Measurements from ENCODE around the gene RCSD1. TPM values are rescaled to one million over a fixed set of nuclear protein-coding genes. Genes with fewer than 3 reads are reported as not detected.

The RCSD1 gene
- total and polyA plus RNA-seq, 2 donors, result 16.0 to 19.9 TPM

DNA sequence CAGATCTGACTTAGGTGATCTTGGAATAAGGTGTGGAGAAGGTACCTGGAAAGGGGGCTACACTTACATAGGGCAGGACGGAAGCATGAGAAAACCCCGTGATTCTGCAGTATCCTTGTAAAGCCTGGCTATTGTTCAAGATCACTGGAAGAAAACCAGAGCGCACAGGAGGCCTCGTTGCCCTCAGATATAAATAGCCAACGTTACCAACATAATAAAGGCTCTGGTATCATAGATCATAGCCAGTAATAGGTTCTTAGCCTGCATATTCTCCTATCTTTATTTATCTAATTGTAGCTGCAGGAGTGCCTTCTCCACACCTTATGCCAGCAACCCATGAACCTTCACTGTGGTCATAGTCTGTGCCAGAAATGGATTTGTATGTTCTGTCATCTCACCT, 55.8 kb downstream of the RCSD1 start:
- WGBS, result 40% methylated on average over 5 of the region's 5 CpGs
- peaks cover 2% of the 10 kb centered on the region for H3K4me1 ChIP-seq (ENCODE audit: insufficient read depth)
- no peak overlapping the region for H3K4me3 ChIP-seq (ENCODE audit: low read depth, low read length)
- H3K36me3 ChIP-seq (ENCODE audit: insufficient read depth), result no peaks in the 10 kb centered on the region
- no peak overlapping the region for H3K27ac ChIP-seq (ENCODE audit: low read depth)
- DNase-seq (ENCODE audit: extremely low spot score), result no peak

DNA sequence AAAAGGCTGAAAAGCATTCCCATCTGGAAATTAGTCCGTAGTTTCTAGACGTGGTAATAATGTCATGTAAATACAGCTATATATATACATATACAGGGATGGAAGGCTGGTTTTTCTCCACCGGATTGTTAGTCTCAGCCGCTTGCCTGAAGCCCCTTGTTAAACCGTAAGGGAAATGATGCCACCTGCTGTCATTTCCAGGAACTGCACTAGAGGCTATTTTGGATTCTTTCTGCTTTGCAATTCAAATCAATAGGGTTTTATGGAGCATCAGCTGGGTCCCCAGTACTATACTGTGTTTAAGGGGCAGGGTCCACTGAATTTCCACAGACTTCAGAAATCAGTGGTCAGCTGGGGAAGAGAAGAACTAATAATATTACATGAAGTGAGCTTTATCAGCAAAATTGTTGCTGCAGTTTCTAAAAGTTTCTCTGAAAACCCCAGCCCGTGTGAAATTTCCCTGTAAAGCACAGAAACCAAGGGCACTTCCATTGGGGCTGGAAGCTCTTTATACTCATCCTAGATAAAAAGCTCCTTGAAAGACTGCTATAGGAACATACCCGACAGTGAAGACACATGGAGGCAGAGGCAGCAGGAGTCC, 58.0 kb downstream of the RCSD1 start:
- 23% methylated on average over 7 of the region's 7 CpGs for WGBS
- peak; percentile 70 for DNase-seq (ENCODE audit: extremely low spot score)
- H3K27ac ChIP-seq (ENCODE audit: low read depth), result no peak overlapping the region
- no peaks in the 10 kb centered on the region for H3K36me3 ChIP-seq (ENCODE audit: insufficient read depth)
- peaks cover under 1% of the 10 kb centered on the region for H3K4me1 ChIP-seq (ENCODE audit: insufficient read depth)
- H3K4me3 ChIP-seq (ENCODE audit: low read depth, low read length), result no peak overlapping the region

DNA sequence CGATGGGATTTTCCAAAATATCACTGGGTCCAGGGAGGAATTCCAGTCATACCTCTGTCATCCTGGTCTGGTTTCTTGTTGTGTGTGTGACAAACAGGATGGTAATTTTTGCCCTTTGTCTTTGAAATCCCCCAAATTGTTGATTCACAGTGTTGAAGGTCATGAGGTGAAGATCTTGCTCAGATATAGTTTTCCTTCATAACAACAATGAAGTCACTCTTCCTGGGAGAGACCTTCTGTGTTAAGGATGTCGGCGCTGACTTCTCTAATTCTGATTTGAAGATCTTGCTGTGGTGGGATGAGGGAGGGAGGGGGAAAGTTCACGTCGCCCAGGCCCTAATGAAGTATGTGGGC, 59.5 kb downstream of the RCSD1 start:
- H3K4me3 ChIP-seq (ENCODE audit: low read depth, low read length), result no peak overlapping the region
- no peak overlapping the region for H3K27ac ChIP-seq (ENCODE audit: low read depth)
- 77% methylated on average over 5 of the region's 5 CpGs for WGBS
- DNase-seq (ENCODE audit: extremely low spot score), result no peak
- H3K4me1 ChIP-seq (ENCODE audit: insufficient read depth), result no peaks in the 10 kb centered on the region
- no peaks in the 10 kb centered on the region for H3K36me3 ChIP-seq (ENCODE audit: insufficient read depth)

- H3K4me3 ChIP-seq (ENCODE audit: low read depth, low read length), result no peak overlapping the region
- WGBS, result 85% methylated on average over 4 of the region's 4 CpGs
These were observed 60.0 kb downstream of the RCSD1 start for GRCh38 chr1:167690053-167690452.

DNA sequence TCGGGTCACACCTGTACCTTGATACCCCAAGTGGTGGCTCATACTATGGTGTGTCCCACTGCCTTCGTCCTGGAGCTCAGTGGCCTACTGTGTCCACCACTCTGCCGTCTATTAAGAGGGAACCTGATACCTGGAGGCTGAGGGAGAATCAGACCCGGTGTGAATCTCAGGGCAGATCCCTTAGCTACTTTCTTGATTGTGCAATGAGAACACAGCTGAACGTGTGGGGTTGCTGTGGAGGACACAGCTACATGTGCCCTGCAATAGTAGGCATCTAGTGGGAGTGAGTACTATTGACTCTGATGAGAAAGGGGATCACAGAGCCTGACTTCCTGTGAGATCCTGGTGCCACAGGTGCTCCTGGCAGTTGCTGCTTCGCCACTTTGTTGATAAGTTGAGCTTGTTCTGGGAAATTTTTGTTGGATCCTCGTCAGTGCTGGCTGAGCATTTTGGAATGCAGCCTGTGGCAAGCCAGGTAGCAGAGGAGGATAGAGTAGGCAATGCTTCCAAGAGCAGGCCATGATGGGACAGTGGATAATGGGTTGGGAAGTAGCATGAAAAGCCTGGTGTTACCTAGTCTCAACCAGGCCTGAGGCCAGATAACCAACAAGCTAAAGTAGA, 63.5 kb downstream of the RCSD1 start:
- H3K36me3 ChIP-seq (ENCODE audit: insufficient read depth), result no peaks in the 10 kb centered on the region

More at GRCh38 chr1:167690053-167690452, 60.0 kb downstream of the RCSD1 start:
- DNase-seq (ENCODE audit: extremely low spot score), result no peak
- no peaks in the 10 kb centered on the region for H3K36me3 ChIP-seq (ENCODE audit: insufficient read depth)
- no peak overlapping the region for H3K27ac ChIP-seq (ENCODE audit: low read depth)
- H3K4me1 ChIP-seq (ENCODE audit: insufficient read depth), result no peaks in the 10 kb centered on the region

GRCh38 chr1:167694691-167695090, 64.7 kb downstream of the RCSD1 start:
- no peak for DNase-seq (ENCODE audit: extremely low spot score)
- 75% methylated on average over 2 of the region's 2 CpGs for WGBS
- H3K36me3 ChIP-seq (ENCODE audit: insufficient read depth), result no peaks in the 10 kb centered on the region
- peaks cover 2% of the 10 kb centered on the region for H3K4me1 ChIP-seq (ENCODE audit: insufficient read depth)
- H3K27ac ChIP-seq (ENCODE audit: low read depth), result no peak overlapping the region
- H3K4me3 ChIP-seq (ENCODE audit: low read depth, low read length), result no peak overlapping the region

More for the DNA sequence above, 63.5 kb downstream of the RCSD1 start:
- Histone ChIP-seq H3K4me3 (ENCODE audit: low read depth, low read length) (no peak overlapping the region), H3K27ac (ENCODE audit: low read depth) (no peak overlapping the region), H3K4me1 (ENCODE audit: insufficient read depth) (peaks cover 2% of the 10 kb centered on the region)
- DNase-seq (ENCODE audit: extremely low spot score), result no peak
- 91% methylated on average over 7 of the region's 7 CpGs for whole genome bisulfite sequencing

GRCh38 chr1:167695147-167695546, 65.1 kb downstream of the RCSD1 start:
- no peak for DNase-seq (ENCODE audit: extremely low spot score)
- H3K36me3 ChIP-seq (ENCODE audit: insufficient read depth), result no peaks in the 10 kb centered on the region

GRCh38 chr1:167695756-167696561, 65.9 kb downstream of the RCSD1 start:
- Histone ChIP-seq H3K27ac (ENCODE audit: low read depth) (no peak overlapping the region), H3K4me3 (ENCODE audit: low read depth, low read length) (no peak overlapping the region), H3K4me1 (ENCODE audit: insufficient read depth) (peaks cover 2% of the 10 kb centered on the region), H3K36me3 (ENCODE audit: insufficient read depth) (no peaks in the 10 kb centered on the region)
- 91% methylated on average over 7 of the region's 7 CpGs for WGBS
- DNase-seq (ENCODE audit: extremely low spot score), result no peak

More at GRCh38 chr1:167695147-167695546, 65.1 kb downstream of the RCSD1 start:
- H3K27ac ChIP-seq (ENCODE audit: low read depth), result no peak overlapping the region
- 82% methylated on average over 2 of the region's 2 CpGs for WGBS
- no peak overlapping the region for H3K4me3 ChIP-seq (ENCODE audit: low read depth, low read length)
- H3K4me1 ChIP-seq (ENCODE audit: insufficient read depth), result peaks cover 2% of the 10 kb centered on the region

GRCh38 chr1:167697667-167698141, 67.7 kb downstream of the RCSD1 start:
- DNase-seq (ENCODE audit: extremely low spot score), result no peak
- H3K4me3 ChIP-seq (ENCODE audit: low read depth, low read length), result no peak overlapping the region
- 66% methylated on average over 14 of the region's 14 CpGs for WGBS
- H3K4me1 ChIP-seq (ENCODE audit: insufficient read depth), result peaks cover 2% of the 10 kb centered on the region
- no peaks in the 10 kb centered on the region for H3K36me3 ChIP-seq (ENCODE audit: insufficient read depth)
- H3K27ac ChIP-seq (ENCODE audit: low read depth), result no peak overlapping the region

GRCh38 chr1:167698313-167698712, 68.3 kb downstream of the RCSD1 start:
- Histone ChIP-seq H3K36me3 (ENCODE audit: insufficient read depth) (no peaks in the 10 kb centered on the region), H3K4me3 (ENCODE audit: low read depth, low read length) (no peak overlapping the region), H3K27ac (ENCODE audit: low read depth) (no peak overlapping the region), H3K4me1 (ENCODE audit: insufficient read depth) (peaks cover 2% of the 10 kb centered on the region)
- DNase-seq (ENCODE audit: extremely low spot score), result no peak
- 87% methylated on average over 4 of the region's 4 CpGs for WGBS

- 84% methylated on average over 1 of the region's 1 CpG for WGBS
- H3K4me1 ChIP-seq (ENCODE audit: insufficient read depth), result peaks cover 2% of the 10 kb centered on the region
- DNase-seq (ENCODE audit: extremely low spot score), result no peak
- no peak overlapping the region for H3K4me3 ChIP-seq (ENCODE audit: low read depth, low read length)
- no peaks in the 10 kb centered on the region for H3K36me3 ChIP-seq (ENCODE audit: insufficient read depth)
- no peak overlapping the region for H3K27ac ChIP-seq (ENCODE audit: low read depth)
These were observed 71.5 kb downstream of the RCSD1 start for GRCh38 chr1:167701510-167701909.

- H3K4me3 ChIP-seq (ENCODE audit: low read depth, low read length), result no peak overlapping the region
- no peak for DNase-seq (ENCODE audit: extremely low spot score)
- no peaks in the 10 kb centered on the region for H3K36me3 ChIP-seq (ENCODE audit: insufficient read depth)
- WGBS, result 100% methylated on average over 1 of the region's 1 CpG
- no peaks in the 10 kb centered on the region for H3K4me1 ChIP-seq (ENCODE audit: insufficient read depth)
- no peak overlapping the region for H3K27ac ChIP-seq (ENCODE audit: low read depth)
These were observed 73.5 kb downstream of the RCSD1 start for GRCh38 chr1:167703557-167703956.

DNA sequence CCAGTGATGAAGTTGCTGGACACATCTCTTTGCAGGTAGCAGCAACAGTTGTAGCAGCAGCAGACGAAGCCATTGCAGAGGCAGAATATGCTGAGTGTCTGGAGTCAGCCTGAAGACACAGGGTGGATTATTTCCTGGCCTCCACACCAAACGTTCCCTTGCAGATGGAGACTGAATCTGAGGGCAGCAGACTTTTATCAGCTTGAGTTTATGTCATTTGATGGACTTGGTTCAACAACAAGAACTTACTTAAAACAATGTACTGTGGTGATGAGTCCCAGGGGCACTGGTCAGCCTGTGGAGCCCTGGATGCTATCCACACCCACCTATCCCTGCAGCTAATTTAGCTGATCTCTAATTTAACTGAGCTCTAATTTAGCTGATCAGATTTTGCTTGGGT, 74.7 kb downstream of the RCSD1 start:
- WGBS, result 37% methylated on average over 2 of the region's 2 CpGs
- no peak for DNase-seq (ENCODE audit: extremely low spot score)
- no peak overlapping the region for H3K4me3 ChIP-seq (ENCODE audit: low read depth, low read length)
- no peak overlapping the region for H3K27ac ChIP-seq (ENCODE audit: low read depth)
- no peaks in the 10 kb centered on the region for H3K36me3 ChIP-seq (ENCODE audit: insufficient read depth)
- H3K4me1 ChIP-seq (ENCODE audit: insufficient read depth), result no peaks in the 10 kb centered on the region

GRCh38 chr1:167705250-167705649, 75.2 kb downstream of the RCSD1 start:
- H3K36me3 ChIP-seq (ENCODE audit: insufficient read depth), result no peaks in the 10 kb centered on the region
- H3K27ac ChIP-seq (ENCODE audit: low read depth), result no peak overlapping the region
- H3K4me1 ChIP-seq (ENCODE audit: insufficient read depth), result no peaks in the 10 kb centered on the region
- 65% methylated on average over 6 of the region's 6 CpGs for WGBS
- DNase-seq (ENCODE audit: extremely low spot score), result no peak
- no peak overlapping the region for H3K4me3 ChIP-seq (ENCODE audit: low read depth, low read length)

All from urinary bladder (tissue), 4 donors.